ENCODE measurements around the gene KPNA3.

- TF ChIP-seq CTCF (conservative IDR thresholded peaks at IDR 0.05; ENCODE audit: low read length) (no peak), EZH2phosphoT487 (IDR thresholded peaks at IDR 0.05; ENCODE audit: borderline replicate concordance) (no peak)
These were observed 81.1 kb downstream of the KPNA3 start for GRCh38 chr13:49711218-49711863.

Data from Loucy (cell line).